ENCODE results near the gene GPATCH2.

Gene GPATCH2

GRCh38 chr1:217564207-217564606 is 66.7 kb downstream of the GPATCH2 start:
- Histone ChIP-seq H3K27me3 (ENCODE audit: insufficient read depth, poor library complexity, severe bottlenecking) (no peaks in the 10 kb centered on the region), H3K4me3 (replicated peaks; ENCODE audit: insufficient read depth, low read length) (no peak overlapping the region), H3K27ac (replicated peaks) (no peak overlapping the region)
- TF ChIP-seq CTCF (IDR thresholded peaks at IDR 0.05; ENCODE audit: insufficient read depth, low read length) = no peak
- no peak for TF ChIP-seq SPI1 (IDR thresholded peaks at IDR 0.05; ENCODE audit: borderline replicate concordance, low read depth)
- TF ChIP-seq, protein P1, sequence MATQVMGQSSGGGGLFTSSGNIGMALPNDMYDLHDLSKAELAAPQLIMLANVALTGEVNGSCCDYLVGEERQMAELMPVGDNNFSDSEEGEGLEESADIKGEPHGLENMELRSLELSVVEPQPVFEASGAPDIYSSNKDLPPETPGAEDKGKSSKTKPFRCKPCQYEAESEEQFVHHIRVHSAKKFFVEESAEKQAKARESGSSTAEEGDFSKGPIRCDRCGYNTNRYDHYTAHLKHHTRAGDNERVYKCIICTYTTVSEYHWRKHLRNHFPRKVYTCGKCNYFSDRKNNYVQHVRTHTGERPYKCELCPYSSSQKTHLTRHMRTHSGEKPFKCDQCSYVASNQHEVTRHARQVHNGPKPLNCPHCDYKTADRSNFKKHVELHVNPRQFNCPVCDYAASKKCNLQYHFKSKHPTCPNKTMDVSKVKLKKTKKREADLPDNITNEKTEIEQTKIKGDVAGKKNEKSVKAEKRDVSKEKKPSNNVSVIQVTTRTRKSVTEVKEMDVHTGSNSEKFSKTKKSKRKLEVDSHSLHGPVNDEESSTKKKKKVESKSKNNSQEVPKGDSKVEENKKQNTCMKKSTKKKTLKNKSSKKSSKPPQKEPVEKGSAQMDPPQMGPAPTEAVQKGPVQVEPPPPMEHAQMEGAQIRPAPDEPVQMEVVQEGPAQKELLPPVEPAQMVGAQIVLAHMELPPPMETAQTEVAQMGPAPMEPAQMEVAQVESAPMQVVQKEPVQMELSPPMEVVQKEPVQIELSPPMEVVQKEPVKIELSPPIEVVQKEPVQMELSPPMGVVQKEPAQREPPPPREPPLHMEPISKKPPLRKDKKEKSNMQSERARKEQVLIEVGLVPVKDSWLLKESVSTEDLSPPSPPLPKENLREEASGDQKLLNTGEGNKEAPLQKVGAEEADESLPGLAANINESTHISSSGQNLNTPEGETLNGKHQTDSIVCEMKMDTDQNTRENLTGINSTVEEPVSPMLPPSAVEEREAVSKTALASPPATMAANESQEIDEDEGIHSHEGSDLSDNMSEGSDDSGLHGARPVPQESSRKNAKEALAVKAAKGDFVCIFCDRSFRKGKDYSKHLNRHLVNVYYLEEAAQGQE (IDR thresholded peaks at IDR 0.05; ENCODE audit: insufficient replicate concordance, low read depth) = no peak
- no peak for TF ChIP-seq POLR2AphosphoS5 (IDR thresholded peaks at IDR 0.05; ENCODE audit: low read depth)
- no peak for TF ChIP-seq GABPA (IDR thresholded peaks at IDR 0.05; ENCODE audit: low read depth)
- no peak for DNase-seq (ENCODE audit: low read depth in 1 of 2, low spot score in 1 of 2)

- no peak for DNase-seq (ENCODE audit: low read depth in 1 of 2, low spot score in 1 of 2)
- H3K27ac ChIP-seq (replicated peaks) = no peak overlapping the region
- H3K4me3 ChIP-seq (replicated peaks; ENCODE audit: insufficient read depth, low read length) = no peak overlapping the region
- no peaks in the 10 kb centered on the region for H3K27me3 ChIP-seq (ENCODE audit: insufficient read depth, poor library complexity, severe bottlenecking)
- TF ChIP-seq GABPA (IDR thresholded peaks at IDR 0.05; ENCODE audit: low read depth) = no peak
- TF ChIP-seq CTCF (IDR thresholded peaks at IDR 0.05; ENCODE audit: insufficient read depth, low read length) = no peak
- TF ChIP-seq SPI1 (IDR thresholded peaks at IDR 0.05; ENCODE audit: borderline replicate concordance, low read depth) = no peak
- TF ChIP-seq, protein P1 (IDR thresholded peaks at IDR 0.05; ENCODE audit: insufficient replicate concordance, low read depth) = no peak
- TF ChIP-seq POLR2AphosphoS5 (IDR thresholded peaks at IDR 0.05; ENCODE audit: low read depth) = no peak
Observed at GRCh38 chr1:217563179-217563578, 67.7 kb downstream of the GPATCH2 start.

DNA sequence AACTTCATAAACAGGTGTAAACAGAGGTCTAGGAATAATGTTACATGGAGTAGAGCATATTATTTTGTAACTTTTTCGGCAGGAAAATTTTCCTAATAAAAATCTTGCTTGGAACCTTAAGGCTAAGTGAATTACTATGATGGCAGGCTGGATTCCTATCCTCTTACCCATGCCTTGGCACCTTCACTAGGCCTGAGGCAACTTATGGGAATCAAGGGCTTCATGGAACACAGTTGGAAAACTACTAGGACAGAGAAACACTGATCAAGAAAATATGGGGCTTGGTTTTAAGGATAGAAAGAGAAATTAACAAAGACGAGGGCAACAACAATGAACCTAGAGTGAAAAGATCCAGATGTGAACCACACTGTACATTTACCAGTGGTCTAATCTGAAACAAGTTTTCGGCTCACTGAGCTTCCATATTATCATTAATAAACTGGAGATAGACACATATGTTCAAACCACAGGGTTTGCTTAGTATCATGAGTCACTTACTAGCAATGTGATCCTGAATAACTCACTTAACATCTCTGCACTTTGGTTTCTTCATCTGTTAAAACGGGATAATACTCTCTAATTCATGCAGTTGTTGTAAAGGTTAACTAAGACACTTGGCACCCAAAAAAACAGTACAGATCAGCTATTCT is 68.5 kb downstream of the GPATCH2 start:
- TF ChIP-seq SPI1 (IDR thresholded peaks at IDR 0.05; ENCODE audit: borderline replicate concordance, low read depth) (no peak), POLR2AphosphoS5 (IDR thresholded peaks at IDR 0.05; ENCODE audit: low read depth) (no peak), CTCF (IDR thresholded peaks at IDR 0.05; ENCODE audit: insufficient read depth, low read length) (no peak), GABPA (IDR thresholded peaks at IDR 0.05; ENCODE audit: low read depth) (no peak)
- TF ChIP-seq, protein P1 (IDR thresholded peaks at IDR 0.05; ENCODE audit: insufficient replicate concordance, low read depth) = no peak
- DNase-seq (ENCODE audit: low read depth in 1 of 2, low spot score in 1 of 2) = no peak
- no peak overlapping the region for H3K4me3 ChIP-seq (replicated peaks; ENCODE audit: insufficient read depth, low read length)
- no peaks in the 10 kb centered on the region for H3K27me3 ChIP-seq (ENCODE audit: insufficient read depth, poor library complexity, severe bottlenecking)
- no peak overlapping the region for H3K27ac ChIP-seq (replicated peaks)
